Measurements from ENCODE around the gene MALRD1.
"Not testable (repeated sequence)": the region's sequence is repeated elsewhere in the genome, so short reads cannot be mapped to it uniquely, and the experiment has no call there.

MALRD1 gene

DNA sequence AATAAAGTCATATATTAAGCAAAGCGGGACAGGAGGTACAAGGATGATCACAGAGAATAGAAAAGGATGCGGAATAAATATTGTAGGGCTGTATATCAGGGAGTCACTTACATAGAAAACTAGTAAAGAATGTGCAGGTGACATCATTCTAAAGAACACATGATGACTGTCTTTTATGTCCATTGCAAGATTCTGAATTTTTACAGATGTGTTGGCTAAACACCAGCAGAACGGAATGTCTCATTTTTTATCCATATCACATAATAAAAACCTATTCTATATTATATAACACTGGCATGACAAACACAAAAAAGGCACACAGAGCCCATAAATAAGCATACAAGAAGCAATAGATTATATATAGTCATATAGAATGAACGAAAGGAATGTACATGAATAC lies 448.4 kb downstream of the MALRD1 start:
- DNase-seq (ENCODE audit: low read depth, low spot score), result no peak
- H3K4me3 ChIP-seq (ENCODE audit: low read depth, low read length), result no peak overlapping the region
- TF ChIP-seq, protein P1, sequence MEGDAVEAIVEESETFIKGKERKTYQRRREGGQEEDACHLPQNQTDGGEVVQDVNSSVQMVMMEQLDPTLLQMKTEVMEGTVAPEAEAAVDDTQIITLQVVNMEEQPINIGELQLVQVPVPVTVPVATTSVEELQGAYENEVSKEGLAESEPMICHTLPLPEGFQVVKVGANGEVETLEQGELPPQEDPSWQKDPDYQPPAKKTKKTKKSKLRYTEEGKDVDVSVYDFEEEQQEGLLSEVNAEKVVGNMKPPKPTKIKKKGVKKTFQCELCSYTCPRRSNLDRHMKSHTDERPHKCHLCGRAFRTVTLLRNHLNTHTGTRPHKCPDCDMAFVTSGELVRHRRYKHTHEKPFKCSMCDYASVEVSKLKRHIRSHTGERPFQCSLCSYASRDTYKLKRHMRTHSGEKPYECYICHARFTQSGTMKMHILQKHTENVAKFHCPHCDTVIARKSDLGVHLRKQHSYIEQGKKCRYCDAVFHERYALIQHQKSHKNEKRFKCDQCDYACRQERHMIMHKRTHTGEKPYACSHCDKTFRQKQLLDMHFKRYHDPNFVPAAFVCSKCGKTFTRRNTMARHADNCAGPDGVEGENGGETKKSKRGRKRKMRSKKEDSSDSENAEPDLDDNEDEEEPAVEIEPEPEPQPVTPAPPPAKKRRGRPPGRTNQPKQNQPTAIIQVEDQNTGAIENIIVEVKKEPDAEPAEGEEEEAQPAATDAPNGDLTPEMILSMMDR (IDR thresholded peaks at IDR 0.05; ENCODE audit: low read depth, low read length), result no peak
- in situ Hi-C loops (cut with HindIII; ENCODE audit: low sequenced_read_pairs), result no loop called here

- TF ChIP-seq, protein P1 (IDR thresholded peaks at IDR 0.05; ENCODE audit: low read depth, low read length), result no peak
- H3K4me3 ChIP-seq (ENCODE audit: low read depth, low read length), result no peak overlapping the region
- no peak for DNase-seq (ENCODE audit: low read depth, low spot score)
- in situ Hi-C loops (cut with HindIII; ENCODE audit: low sequenced_read_pairs), result no loop called here
These were observed 450.0 kb downstream of the MALRD1 start for GRCh38 chr10:19498393-19499290.

GRCh38 chr10:19499291-19499770 lies 450.7 kb downstream of the MALRD1 start:
- no peak overlapping the region for H3K4me3 ChIP-seq (ENCODE audit: low read depth, low read length)
- in situ Hi-C loops (cut with HindIII; ENCODE audit: low sequenced_read_pairs), result no loop called here
- no peak for DNase-seq (ENCODE audit: low read depth, low spot score)
- TF ChIP-seq, protein P1 (IDR thresholded peaks at IDR 0.05; ENCODE audit: low read depth, low read length), result no peak

DNA sequence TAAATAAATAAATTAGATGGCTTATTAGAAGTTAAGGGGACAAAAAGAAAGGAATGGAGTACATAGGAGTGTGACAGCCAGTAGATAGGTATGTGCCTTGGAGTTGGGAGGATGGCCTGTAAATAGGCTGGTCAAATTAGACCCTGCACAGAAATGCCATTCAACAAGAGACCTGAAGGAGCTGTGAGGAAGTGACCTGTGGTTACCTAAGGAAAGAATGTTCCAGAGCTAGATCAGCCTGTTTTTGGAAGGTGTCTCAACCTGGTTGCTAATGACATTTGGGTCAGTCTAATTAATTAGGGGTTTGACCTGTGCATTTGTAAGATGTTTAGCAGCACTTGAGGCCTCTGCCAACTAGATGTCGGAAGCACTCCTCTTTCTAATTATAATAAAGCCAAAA lies 452.4 kb downstream of the MALRD1 start:
- TF ChIP-seq, protein P1 (IDR thresholded peaks at IDR 0.05; ENCODE audit: low read depth, low read length), result no peak
- no peak for DNase-seq (ENCODE audit: low read depth, low spot score)
- in situ Hi-C loops (cut with HindIII; ENCODE audit: low sequenced_read_pairs), result no loop called here
- H3K4me3 ChIP-seq (ENCODE audit: low read depth, low read length), result no peak overlapping the region

GRCh38 chr10:19505320-19506312 lies 457.0 kb downstream of the MALRD1 start:
- DNase-seq (ENCODE audit: low read depth, low spot score), result no peak
- TF ChIP-seq, protein P1 (IDR thresholded peaks at IDR 0.05; ENCODE audit: low read depth, low read length), result no peak
- no peak overlapping the region for H3K4me3 ChIP-seq (ENCODE audit: low read depth, low read length)
- in situ Hi-C loops (cut with HindIII; ENCODE audit: low sequenced_read_pairs), result no loop called here

DNA sequence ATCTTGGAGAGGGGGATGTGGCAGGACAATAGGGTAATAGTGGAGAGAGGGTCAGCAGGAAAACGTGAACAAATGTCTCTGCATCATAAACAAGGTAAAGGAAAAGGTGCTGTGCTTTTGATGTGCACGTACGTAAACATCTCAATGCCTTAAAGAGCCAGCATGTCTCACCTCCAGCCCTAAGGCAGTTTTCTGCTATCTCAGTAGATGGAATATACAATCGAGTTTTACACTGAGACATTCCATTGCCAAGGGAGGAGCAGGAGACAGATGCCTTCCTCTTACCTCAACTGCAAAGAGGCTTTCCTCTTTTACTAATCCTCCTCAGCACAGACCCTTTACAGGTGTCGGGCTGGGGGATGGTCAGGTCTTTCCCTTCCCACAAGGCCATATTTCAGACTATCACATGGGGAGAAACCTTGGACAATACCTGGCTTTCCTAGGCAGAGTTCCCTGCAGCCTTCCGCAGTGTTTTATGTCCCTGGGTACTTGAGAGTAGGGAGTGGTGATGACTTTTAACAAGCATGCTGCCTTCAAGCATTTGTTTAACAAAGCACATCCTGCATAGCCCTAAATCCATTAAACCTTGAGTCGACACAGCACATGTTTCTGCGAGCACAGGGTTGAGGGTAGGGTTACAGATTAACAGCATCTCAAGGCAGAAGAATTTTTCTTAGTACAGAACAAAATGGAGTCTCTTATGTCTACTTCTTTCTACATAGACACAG lies 461.6 kb downstream of the MALRD1 start:
- H3K4me3 ChIP-seq (ENCODE audit: low read depth, low read length); DNase-seq (ENCODE audit: low read depth, low spot score); in situ Hi-C loops (cut with HindIII; ENCODE audit: low sequenced_read_pairs): not testable (repeated sequence)

All from astrocyte of the spinal cord (primary cell).